HG03045 (cell line): ENCODE measurements around the gene MAP3K20.
"Not testable (repeated sequence)": the region's sequence is repeated elsewhere in the genome, so short reads cannot be mapped to it uniquely, and the experiment has no call there.

Experiments
- ATAC-seq: cut with Tn5 transposase; IDR thresholded peaks from one replicate; pipeline ENCODE4 v1.9.1; 2021; ENCODE audit warnings: mild to moderate bottlenecking, moderate library complexity; ENCODE audit not compliant: unreplicated experiment

Gene MAP3K20

DNA sequence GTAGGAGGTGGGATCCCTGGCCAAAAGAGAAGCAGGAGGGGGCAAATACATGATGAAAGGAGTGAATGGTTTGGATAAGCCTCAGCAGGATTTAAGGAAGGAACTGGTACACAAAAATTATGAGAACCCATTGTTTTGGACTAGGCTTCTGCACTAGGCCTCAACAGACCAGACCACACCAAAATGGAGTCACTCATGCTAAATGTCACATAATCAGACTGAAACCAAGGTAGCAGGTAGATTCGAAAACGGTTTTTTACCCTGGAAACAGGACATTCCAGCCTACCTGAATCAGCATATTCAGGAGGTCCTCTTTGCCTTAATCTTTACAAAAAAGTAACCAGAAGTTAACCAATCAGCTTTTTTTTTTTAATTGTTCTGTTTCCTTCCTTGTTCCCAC lies 229.7 kb downstream of the MAP3K20 start:
- ATAC-seq: no peak

GRCh38 chr2:173307293-173307692 lies 231.6 kb downstream of the MAP3K20 start:
- peak; percentile 81 for ATAC-seq

- ATAC-seq: not testable (repeated sequence)
These were observed 233.7 kb downstream of the MAP3K20 start for GRCh38 chr2:173309370-173309769.

DNA sequence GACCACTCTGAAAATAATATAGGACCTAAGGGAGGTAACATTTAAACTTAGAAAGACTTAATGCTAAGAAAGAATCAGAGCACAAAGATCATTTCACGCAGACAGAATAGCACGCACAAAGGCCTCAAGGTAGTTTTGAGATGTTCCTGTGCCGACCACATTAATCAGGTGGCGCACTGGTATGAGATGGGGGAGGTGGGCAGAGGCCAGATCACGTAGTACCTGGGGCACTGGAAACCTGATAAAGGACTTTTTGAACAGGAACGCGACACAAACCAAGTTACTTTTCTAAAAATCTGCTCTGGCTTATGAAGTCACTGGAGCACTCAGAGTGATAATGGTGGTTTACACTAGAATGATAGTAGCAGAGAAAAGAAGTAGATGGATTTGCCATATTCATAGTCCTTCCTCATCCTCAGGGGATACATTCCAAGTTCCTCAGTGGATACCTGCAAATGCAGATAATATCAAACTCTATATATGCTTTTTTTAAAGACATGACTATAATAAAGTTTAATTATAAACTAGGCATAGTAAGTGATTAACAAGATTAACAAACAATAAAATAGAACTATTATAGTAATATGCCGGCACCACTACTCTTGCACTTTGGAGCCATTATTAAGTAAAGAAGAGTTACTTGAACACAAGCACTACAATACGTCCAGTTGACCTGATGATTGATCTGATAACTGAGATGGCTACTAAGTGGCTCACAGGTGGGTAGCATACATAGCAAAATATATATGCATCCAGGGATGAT lies 236.4 kb downstream of the MAP3K20 start:
- no peak for ATAC-seq
